ENCODE data around the gene LSR. TPM values are rescaled to one million over a fixed set of nuclear protein-coding genes. Genes with fewer than 3 reads are reported as not detected.
A peak's percentile ranks its signal among the peaks of the same experiment; 100 is the strongest.

LSR gene, protein sequence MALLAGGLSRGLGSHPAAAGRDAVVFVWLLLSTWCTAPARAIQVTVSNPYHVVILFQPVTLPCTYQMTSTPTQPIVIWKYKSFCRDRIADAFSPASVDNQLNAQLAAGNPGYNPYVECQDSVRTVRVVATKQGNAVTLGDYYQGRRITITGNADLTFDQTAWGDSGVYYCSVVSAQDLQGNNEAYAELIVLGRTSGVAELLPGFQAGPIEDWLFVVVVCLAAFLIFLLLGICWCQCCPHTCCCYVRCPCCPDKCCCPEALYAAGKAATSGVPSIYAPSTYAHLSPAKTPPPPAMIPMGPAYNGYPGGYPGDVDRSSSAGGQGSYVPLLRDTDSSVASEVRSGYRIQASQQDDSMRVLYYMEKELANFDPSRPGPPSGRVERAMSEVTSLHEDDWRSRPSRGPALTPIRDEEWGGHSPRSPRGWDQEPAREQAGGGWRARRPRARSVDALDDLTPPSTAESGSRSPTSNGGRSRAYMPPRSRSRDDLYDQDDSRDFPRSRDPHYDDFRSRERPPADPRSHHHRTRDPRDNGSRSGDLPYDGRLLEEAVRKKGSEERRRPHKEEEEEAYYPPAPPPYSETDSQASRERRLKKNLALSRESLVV
- total RNA-seq = 10 to 100 TPM; 25.5 to 25.9 TPM

DNA sequence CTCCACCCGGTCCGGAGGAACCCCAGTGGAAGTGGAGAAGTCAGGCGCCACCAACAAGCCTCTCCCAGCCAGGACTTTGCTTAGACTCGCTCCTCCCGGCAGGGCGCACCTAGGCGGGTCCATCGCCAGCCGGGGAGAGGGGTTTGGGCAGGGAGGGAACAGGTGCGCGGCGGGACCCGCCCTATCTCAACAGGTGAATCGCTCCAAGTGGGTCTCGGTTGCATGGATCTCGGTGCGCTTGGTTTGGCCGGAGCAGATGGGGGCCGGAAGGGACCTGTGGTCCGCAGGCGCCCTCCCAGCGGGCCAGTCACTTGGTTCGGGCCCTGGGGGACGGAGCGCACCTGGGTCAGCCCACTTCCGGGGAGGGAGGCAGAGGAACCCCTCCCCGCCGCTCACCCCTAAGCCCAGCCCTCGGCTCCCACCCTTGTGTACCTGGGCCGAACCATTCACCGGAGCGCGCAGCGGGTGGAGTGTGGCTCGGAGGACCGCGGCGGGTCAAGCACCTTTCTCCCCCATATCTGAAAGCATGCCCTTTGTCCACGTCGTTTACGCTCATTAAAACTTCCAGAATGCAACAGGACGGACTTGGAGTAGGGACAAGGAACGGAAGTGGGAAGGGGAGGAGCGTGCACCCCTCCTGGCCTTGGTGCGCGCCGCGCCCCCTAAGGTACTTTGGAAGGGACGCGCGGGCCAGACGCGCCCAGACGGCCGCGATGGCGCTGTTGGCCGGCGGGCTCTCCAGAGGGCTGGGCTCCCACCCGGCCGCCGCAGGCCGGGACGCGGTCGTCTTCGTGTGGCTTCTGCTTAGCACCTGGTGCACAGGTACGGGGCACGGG lies at the start of gene LSR:
TSS of gene LSR (plus strand) at position 693 of the 836 bp plus-strand sequence. CDS start at position 714, 21 bp downstream.
- ChIA-PET POLR2A (interaction anchor here (0.7 kb wide), 1 partner anchor 37 kb away, joined by 3 read pairs; no protein-coding TSS in a partner anchor), CTCF (no interaction called here)
- Mint-ChIP-seq H3K4me3 (peak within 1 kb of the TSS; percentile 91), H3K4me1 (ENCODE audit: low read depth) (peaks cover 34% of the 10 kb centered on the region), H3K27me3 (ENCODE audit: low read depth) (peaks cover 13% of the 10 kb centered on the region), H3K36me3 (ENCODE audit: low read depth) (peaks cover 23% of the 10 kb centered on the region), H3K27ac (peak within 1 kb of the TSS; percentile 96), H3K9me3 (ENCODE audit: insufficient read depth) (peaks cover 7% of the 10 kb centered on the region)
- DNase-seq (peak; percentile 88), ATAC-seq (peak; percentile 92)

DNA sequence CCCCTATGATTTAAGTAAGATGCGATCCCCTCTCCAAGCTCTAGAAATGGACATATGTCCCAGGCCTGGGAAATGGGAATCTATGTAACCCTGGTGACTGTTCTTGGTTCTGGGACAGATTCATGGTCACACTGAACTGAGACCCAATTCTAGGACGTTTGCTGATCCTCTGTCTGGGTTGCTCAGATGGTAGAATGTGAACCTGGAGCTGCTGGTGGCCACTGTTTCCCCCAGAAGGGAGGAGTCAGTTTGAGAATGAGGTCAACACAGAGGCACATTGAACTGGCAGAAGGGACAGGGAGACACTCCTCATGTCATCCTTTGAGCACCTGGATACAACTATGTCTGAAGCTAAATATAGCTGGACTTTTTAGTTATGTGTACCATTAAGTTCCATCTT lies 49.3 kb upstream of the LSR start:
- no peak overlapping the region for H3K4me3 Mint-ChIP-seq
- peaks cover 39% of the 10 kb centered on the region for H3K4me1 Mint-ChIP-seq (ENCODE audit: low read depth)
- POLR2A ChIA-PET = interaction anchor here (0.6 to 0.8 kb wide), 2 partner anchors 38 to 46 kb away, joined by 3 read pairs; no protein-coding TSS in a partner anchor
- H3K27me3 Mint-ChIP-seq (ENCODE audit: low read depth) = no peaks in the 10 kb centered on the region
- DNase-seq (peak; percentile 15), ATAC-seq (no peak)
- no peak overlapping the region for H3K27ac Mint-ChIP-seq
- peaks cover 4% of the 10 kb centered on the region for H3K36me3 Mint-ChIP-seq (ENCODE audit: low read depth)
- CTCF ChIA-PET = interaction anchor here (0.9 to 3.1 kb wide), 4 partner anchors 9 to 155 kb away, joined by 3 to 9 read pairs (median 5); partner anchors contain the start of gene FXYD5
- H3K9me3 Mint-ChIP-seq (ENCODE audit: insufficient read depth) = no peaks in the 10 kb centered on the region

DNA sequence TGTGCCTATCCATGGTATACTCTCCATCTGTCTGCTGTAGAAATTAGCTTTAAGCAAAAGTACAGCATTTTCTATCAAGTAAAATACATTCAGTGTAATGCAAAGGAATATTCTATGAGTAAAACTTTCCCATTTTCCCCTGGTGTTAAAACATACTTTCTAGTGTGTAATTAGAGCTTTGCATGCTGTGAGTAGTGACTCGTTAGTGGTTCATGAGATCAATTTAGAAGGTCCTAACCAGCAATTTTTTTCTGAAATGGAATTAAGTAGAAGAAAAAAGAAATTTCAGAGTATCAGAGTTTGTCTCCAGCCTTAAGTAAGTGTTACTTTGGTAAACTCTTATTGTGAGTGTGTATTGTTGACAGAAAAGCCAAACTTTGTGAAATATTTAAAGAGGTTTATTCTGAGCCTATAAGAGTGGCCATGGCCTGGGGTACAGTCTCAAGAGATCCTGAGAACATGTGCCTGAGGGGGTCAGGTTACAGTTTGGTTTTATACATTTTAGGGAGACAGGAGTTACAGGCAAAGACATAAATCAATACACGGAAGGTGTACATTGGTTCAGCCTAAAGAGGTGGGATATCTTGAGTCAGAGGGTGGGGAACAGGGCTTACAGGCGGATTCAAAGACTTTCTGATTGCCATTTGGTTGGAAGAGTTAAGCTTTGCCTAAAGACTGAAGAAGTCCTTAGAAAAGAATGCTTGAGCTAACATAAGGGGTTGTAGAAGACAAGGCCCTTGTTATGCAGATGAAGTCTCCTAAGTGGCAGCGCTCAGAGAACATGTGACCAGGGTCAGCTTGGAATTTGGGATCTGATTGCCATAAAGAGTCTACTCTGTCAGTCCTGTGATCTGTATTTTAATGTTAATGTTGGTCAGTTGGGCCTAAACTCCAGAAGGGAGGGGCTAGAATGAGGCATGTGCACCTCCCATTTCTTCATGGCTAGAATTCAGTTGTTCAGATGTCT lies 45.8 kb upstream of the LSR start:
- H3K36me3 Mint-ChIP-seq (ENCODE audit: low read depth) = peaks cover 7% of the 10 kb centered on the region
- H3K4me3 Mint-ChIP-seq = no peak overlapping the region
- H3K9me3 Mint-ChIP-seq (ENCODE audit: insufficient read depth) = no peaks in the 10 kb centered on the region
- ChIA-PET CTCF (interaction anchor here (0.6 to 2.2 kb wide), 9 partner anchors 10 to 954 kb away, joined by 3 to 9 read pairs (median 4); no protein-coding TSS in a partner anchor), POLR2A (interaction anchor here (0.9 to 1.5 kb wide), 3 partner anchors 9 to 42 kb away, joined by 3 read pairs; no protein-coding TSS in a partner anchor)
- H3K27ac Mint-ChIP-seq = peak overlapping the region; percentile 76
- DNase-seq (peak; percentile 15), ATAC-seq (no peak)
- no peaks in the 10 kb centered on the region for H3K27me3 Mint-ChIP-seq (ENCODE audit: low read depth)
- H3K4me1 Mint-ChIP-seq (ENCODE audit: low read depth) = peaks cover 74% of the 10 kb centered on the region

DNA sequence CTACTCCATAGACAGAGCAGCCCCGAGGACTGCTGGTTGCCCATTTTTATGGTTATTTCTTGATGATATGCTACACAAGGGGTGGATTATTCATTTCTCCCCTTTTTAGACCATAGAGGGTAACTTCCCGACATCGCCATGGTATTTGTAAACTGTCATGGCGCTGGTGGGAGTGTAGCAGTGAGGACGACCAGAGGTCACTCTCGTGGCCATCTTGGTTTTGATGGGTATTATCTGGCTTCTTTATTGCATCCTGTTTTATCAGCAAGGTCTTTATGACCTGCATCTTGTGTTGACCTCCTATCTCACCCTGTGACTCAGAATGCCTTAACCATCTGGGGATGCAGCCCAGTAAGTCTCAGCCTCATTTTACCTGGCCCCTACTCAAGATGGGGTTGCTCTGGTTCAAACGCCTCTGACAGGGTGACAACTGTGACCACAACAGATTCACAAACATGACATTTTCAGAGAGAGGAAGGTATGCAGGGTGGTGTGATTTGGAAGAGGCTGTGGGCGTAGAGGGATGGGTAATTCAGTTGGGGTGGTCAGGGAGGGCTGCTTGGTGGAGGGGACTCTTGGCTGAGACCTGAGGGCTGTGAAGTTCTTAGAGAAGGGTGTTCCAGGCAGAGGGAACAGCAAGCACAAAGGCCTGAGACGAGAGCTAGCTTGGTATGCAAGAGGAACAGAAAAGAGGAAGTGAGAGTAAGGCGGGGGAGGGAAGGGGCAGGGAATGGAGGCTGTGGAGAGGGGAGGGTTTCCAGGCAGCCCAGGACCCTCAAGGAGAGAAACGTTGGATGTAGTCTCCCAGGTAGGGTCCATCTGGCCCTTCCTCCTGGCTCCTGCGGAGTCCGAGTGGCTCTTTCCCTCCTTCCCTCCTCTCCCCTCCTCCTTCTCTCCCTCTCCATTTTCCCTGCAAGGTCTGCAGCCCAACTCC lies 43.7 kb upstream of the LSR start:
- Mint-ChIP-seq H3K4me1 (ENCODE audit: low read depth) (peaks cover 85% of the 10 kb centered on the region), H3K27ac (peak overlapping the region; percentile 99), H3K9me3 (ENCODE audit: insufficient read depth) (no peaks in the 10 kb centered on the region), H3K36me3 (ENCODE audit: low read depth) (peaks cover 16% of the 10 kb centered on the region), H3K4me3 (peak overlapping the region; percentile 50), H3K27me3 (ENCODE audit: low read depth) (no peaks in the 10 kb centered on the region)
- ChIA-PET CTCF (interaction anchor here (1.1 to 1.8 kb wide), 3 partner anchors 11 to 64 kb away, joined by 3 to 8 read pairs (median 4); no protein-coding TSS in a partner anchor), POLR2A (interaction anchor here (0.7 to 1.8 kb wide), 3 partner anchors 36 to 51 kb away, joined by 3 to 11 read pairs (median 5); partner anchors contain the start of gene FXYD5)
- ATAC-seq (no peak), DNase-seq (peak; percentile 36)

DNA sequence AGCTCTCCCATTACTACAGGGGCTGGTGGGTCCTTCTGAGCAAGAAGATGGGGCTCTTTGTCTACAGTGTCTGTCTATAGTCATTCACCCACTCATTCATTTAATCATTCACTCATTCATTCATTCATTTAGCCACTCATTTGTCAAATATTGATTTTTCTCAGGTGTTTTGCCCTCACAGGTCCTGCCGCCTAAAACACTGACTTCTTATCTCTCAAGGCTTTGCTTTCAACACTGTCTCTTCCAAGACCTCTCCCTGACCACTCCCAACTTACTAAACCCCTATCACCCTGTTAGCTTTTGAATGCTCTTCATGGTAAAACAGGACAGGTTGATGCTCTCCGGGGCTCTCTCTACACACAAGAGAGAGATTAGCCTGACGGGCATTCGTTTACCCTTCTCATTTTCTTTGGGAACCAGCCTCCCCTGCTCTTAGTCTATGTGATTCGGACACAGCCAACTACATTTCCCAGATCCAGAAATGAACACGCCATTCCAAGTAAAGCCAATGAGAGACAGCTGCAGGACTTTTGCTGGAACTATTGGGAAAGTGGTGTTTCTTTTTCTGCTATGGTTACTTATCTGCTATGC lies 43.0 kb upstream of the LSR start:
- ATAC-seq (no peak), DNase-seq (peak; percentile 21)
- Mint-ChIP-seq H3K36me3 (ENCODE audit: low read depth) (peaks cover 16% of the 10 kb centered on the region), H3K9me3 (ENCODE audit: insufficient read depth) (no peaks in the 10 kb centered on the region), H3K4me3 (peak overlapping the region; percentile 71), H3K27me3 (ENCODE audit: low read depth) (no peaks in the 10 kb centered on the region), H3K27ac (peak overlapping the region; percentile 99), H3K4me1 (ENCODE audit: low read depth) (peaks cover 87% of the 10 kb centered on the region)
- ChIA-PET CTCF (interaction anchor here (0.6 to 2.3 kb wide), 7 partner anchors 11 to 64 kb away, joined by 3 to 15 read pairs (median 4); no protein-coding TSS in a partner anchor), POLR2A (interaction anchor here (0.6 to 1.8 kb wide), 6 partner anchors 35 to 581 kb away, joined by 3 to 11 read pairs (median 4); partner anchors contain the start of gene FXYD5)

DNA sequence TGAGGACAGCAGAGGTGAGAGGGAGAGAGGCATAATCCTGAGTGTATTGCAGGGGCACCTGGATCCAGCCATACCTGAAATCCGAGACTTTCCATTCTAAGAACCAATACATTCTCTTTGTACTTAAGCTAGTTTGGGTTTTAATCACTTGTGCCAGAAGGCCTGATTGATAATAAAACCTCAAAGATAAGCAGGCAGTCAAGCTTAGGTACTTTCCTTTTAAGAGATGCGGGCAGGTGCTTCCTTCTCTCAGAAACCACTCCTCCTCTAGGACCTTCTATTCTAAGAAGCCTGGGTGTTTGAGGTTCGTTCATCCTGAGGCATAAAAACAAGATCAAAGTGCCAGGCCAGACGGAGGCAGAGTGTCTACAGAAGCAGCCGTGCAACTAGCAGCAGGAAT lies 42.4 kb upstream of the LSR start:
- Mint-ChIP-seq H3K4me3 (peak overlapping the region; percentile 71), H3K27ac (peak overlapping the region; percentile 99), H3K9me3 (ENCODE audit: insufficient read depth) (no peaks in the 10 kb centered on the region), H3K27me3 (ENCODE audit: low read depth) (no peaks in the 10 kb centered on the region), H3K4me1 (ENCODE audit: low read depth) (peaks cover 86% of the 10 kb centered on the region), H3K36me3 (ENCODE audit: low read depth) (peaks cover 16% of the 10 kb centered on the region)
- ChIA-PET CTCF (interaction anchor here (0.6 to 2.3 kb wide), 8 partner anchors 10 to 65 kb away, joined by 3 to 15 read pairs (median 4); no protein-coding TSS in a partner anchor), POLR2A (interaction anchor here (0.6 to 1.8 kb wide), 7 partner anchors 12 to 582 kb away, joined by 3 to 11 read pairs (median 4); partner anchors contain the start of gene FXYD5)
- ATAC-seq (peak; percentile 65), DNase-seq (peak; percentile 75)

DNA sequence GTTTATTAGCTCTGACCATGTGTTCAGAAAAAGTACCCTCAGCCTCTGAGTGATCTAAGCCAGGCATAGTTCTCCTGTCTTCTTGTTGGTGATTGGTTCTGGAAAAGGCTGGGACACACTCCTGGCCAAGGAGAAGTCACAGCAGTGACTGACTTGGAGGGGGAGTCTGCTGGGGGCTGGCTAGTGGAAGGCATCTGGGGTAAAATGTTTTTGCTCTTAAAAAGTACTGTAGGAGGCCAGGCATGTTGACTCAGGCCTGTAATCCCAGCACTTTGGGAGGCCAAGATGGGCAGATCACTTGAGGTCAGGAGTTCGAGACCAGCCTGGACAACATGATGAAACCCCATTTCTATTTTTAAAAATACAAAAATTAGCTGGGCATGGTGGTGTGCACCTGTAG lies 41.9 kb upstream of the LSR start:
- peak; percentile 34 for DNase-seq
- ChIA-PET CTCF (interaction anchor here (0.6 to 2.3 kb wide), 6 partner anchors 10 to 271 kb away, joined by 3 to 15 read pairs (median 5); no protein-coding TSS in a partner anchor), POLR2A (interaction anchor here (0.6 to 1.8 kb wide), 6 partner anchors 12 to 53 kb away, joined by 3 to 11 read pairs (median 4); partner anchors contain the start of gene FXYD5)
- ATAC-seq = no peak
- Mint-ChIP-seq H3K9me3 (ENCODE audit: insufficient read depth) (no peaks in the 10 kb centered on the region), H3K27me3 (ENCODE audit: low read depth) (no peaks in the 10 kb centered on the region), H3K4me3 (peak overlapping the region; percentile 71), H3K27ac (peak overlapping the region; percentile 99), H3K36me3 (ENCODE audit: low read depth) (peaks cover 17% of the 10 kb centered on the region), H3K4me1 (ENCODE audit: low read depth) (peaks cover 89% of the 10 kb centered on the region)

DNA sequence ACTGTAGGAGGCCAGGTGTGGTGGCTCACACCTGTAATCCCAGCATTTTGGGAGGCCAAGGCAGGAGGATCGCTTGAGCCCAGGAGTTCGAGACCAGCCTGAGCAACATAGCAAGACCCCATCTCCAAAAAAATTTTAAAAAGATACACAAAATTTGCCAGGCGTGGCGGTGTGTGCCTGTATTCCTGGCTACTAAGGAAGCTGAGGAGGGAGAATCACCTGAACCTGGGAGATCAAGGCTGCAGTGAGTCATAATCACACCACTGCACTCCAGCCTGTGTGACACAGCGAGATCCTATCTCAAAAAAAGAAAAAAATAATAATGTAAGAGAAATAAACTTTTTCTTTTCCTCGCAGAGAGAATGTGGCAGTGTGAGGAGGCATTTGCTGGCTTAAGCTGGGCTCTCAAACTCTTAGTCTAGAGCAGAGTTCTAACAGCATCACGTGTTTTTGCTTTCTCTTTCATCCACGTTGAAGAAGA lies 41.4 kb upstream of the LSR start:
- Mint-ChIP-seq H3K4me3 (peak overlapping the region; percentile 48), H3K9me3 (ENCODE audit: insufficient read depth) (no peaks in the 10 kb centered on the region), H3K36me3 (ENCODE audit: low read depth) (peaks cover 20% of the 10 kb centered on the region), H3K27ac (peak overlapping the region; percentile 99), H3K27me3 (ENCODE audit: low read depth) (no peaks in the 10 kb centered on the region), H3K4me1 (ENCODE audit: low read depth) (peaks cover 92% of the 10 kb centered on the region)
- ChIA-PET CTCF (interaction anchor here (0.6 to 2.3 kb wide), 3 partner anchors 9 to 270 kb away, joined by 3 to 15 read pairs (median 3); partner anchors contain the start of gene FXYD5), POLR2A (interaction anchor here (1.3 kb wide), 1 partner anchor 37 kb away, joined by 4 read pairs; no protein-coding TSS in a partner anchor)
- ATAC-seq = no peak
- peak; percentile 33 for DNase-seq

DNA sequence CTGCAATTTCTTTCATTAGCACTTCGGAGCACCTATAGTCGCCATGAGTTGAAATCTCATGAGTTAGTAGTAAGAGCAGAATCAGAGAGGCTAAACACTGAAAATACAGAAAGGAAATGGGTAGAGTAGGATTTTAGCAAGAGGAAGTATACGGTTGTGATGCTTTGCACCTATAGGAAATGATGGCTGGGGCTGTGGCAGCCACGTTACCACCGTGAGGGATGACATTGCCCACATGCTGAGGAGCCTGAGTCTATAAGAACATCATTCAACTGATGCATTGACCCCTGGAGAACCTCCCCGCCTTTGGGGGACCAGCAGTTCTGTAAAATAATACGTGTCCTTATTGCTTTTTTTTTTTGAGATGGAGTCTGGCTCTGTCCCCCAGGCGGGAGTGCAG lies 40.7 kb upstream of the LSR start:
- H3K27ac Mint-ChIP-seq = peak overlapping the region; percentile 99
- H3K4me1 Mint-ChIP-seq (ENCODE audit: low read depth) = peaks cover 94% of the 10 kb centered on the region
- CTCF ChIA-PET = interaction anchor here (0.6 kb wide), 1 partner anchor 54 kb away, joined by 3 read pairs; the partner anchor contains the start of gene FXYD5
- ATAC-seq (no peak), DNase-seq (peak; percentile 44)
- H3K27me3 Mint-ChIP-seq (ENCODE audit: low read depth) = no peaks in the 10 kb centered on the region
- peak overlapping the region; percentile 48 for H3K4me3 Mint-ChIP-seq
- peaks cover 17% of the 10 kb centered on the region for H3K36me3 Mint-ChIP-seq (ENCODE audit: low read depth)
- POLR2A ChIA-PET = no interaction called here
- H3K9me3 Mint-ChIP-seq (ENCODE audit: insufficient read depth) = no peaks in the 10 kb centered on the region

Data from activated CD8-positive, alpha-beta T cell treated with anti-CD3 and anti-CD28 coated beads, Interleukin-2, amount 10 ng/mL, durations not matched to agents 7 days and 5 days (primary cell).